K562 (cell line): Measurements from ENCODE around the gene DNMBP. TPM values are rescaled to one million over a fixed set of nuclear protein-coding genes. Genes with fewer than 3 reads are reported as not detected.

Source experiments
- ATAC-seq: fragments of 200-7000 bp; cut with Tn5 transposase; 3 replicates; pipeline ENCODE4 v1.9.1; 2020; ENCODE audit warnings: moderate library complexity
- BruUV-seq: library from RNA; stranded (reverse); fragments of 400-500 nt; replicated peaks from 2 replicates; lab custom pipeline; 2021; lab: Mats Ljungman, UMichigan
- CTCF ChIA-PET: fragments of 300-600 bp; formaldehyde crosslinking; extraction: SDS; loops from one replicate; lab custom pipeline; 2021; ENCODE audit warnings: low intra/inter-chr PET ratio; lab: Yijun Ruan, JAX
- POLR2A ChIA-PET: fragments of 300-600, 350-650 bp; sonication (Branson Sonifier 250); formaldehyde crosslinking; extraction: SDS; loops from one replicate; lab custom pipeline; 2021; ENCODE audit warnings: antibody characterized with exemption, inconsistent platforms; lab: Yijun Ruan, JAX
- DNase-seq, 4 experiments: peaks; one replicate each; pipeline versions ENCODE4 v3.0.0 to v3.0.0-alpha.2; 2011 to 2018; ENCODE audit warnings: low spot score in 3 of 4, mixed read lengths in 3 of 4; ENCODE audit errors: extremely low read depth in 1 of 4
- FAIRE-seq: peaks from 2 replicates; lab custom pipeline; 2011; peaks lifted over from hg19 to GRCh38; lab: Jason Lieb, UNC
- H2AFZ ChIP-seq: 2 replicates; pipeline ENCODE4 v1.6.0; 2011; ENCODE audit warnings: low read depth, low read length, control low read depth, inconsistent platforms
- H3K27ac ChIP-seq: fragments of 200-600 bp; 3 replicates; pipeline ENCODE4 v1.8.0; 2011; ENCODE audit warnings: low read depth, mild to moderate bottlenecking, control low read depth, inconsistent platforms, low read length, moderate library complexity, mixed read lengths; ENCODE audit errors: extremely low read depth
- H3K27me3 ChIP-seq, 2 experiments: fragments of 300-600 bp in 1 of 2; 2 replicates in 1 of 2; 3 replicates in 1 of 2; pipeline versions ENCODE4 v1.6.0 to v1.8.0; 2011; ENCODE audit warnings: inconsistent platforms in 2 of 2, low read length in 2 of 2, mild to moderate bottlenecking in 1 of 2, mixed read lengths in 1 of 2, moderate library complexity in 1 of 2; ENCODE audit not compliant: control insufficient read depth in 2 of 2, insufficient read depth in 2 of 2
- H3K36me3 ChIP-seq: fragments of 300-600 bp; 3 replicates; pipeline ENCODE4 v1.8.0; 2011; ENCODE audit warnings: mild to moderate bottlenecking, low read length, inconsistent platforms; ENCODE audit not compliant: control insufficient read depth, insufficient read depth
- H3K4me1 ChIP-seq, 2 experiments: fragments of 200-600 bp in 1 of 2; replicated peaks in 1 of 2; 2 replicates in 1 of 2; 3 replicates in 1 of 2; pipeline versions ENCODE4 v1.5.1 to v1.8.0; 2011; ENCODE audit warnings: inconsistent platforms in 2 of 2, low read length in 2 of 2, mild to moderate bottlenecking in 1 of 2, mixed read lengths in 1 of 2, moderate library complexity in 1 of 2; ENCODE audit not compliant: control insufficient read depth in 2 of 2, insufficient read depth in 2 of 2
- H3K4me2 ChIP-seq: 2 replicates; pipeline ENCODE4 v1.6.1; 2011; ENCODE audit warnings: low read length, control low read depth, inconsistent platforms, mixed read lengths; ENCODE audit not compliant: insufficient read depth
- H3K4me3 ChIP-seq: fragments of 200-600 bp; sonication (generic), shearing (Covaris generic); 2 replicates; pipeline ENCODE4 v1.5.1; 2016; ENCODE audit warnings: control low read depth, inconsistent platforms
- H3K79me2 ChIP-seq: fragments of 200-600 bp; 3 replicates; pipeline ENCODE4 v1.8.0; 2011; ENCODE audit warnings: low read length, inconsistent platforms; ENCODE audit not compliant: control insufficient read depth, insufficient read depth
- H3K9ac ChIP-seq, 2 experiments: 2 replicates each; pipeline versions ENCODE4 v1.6.0 to v1.6.1; 2011; ENCODE audit warnings: low read depth in 2 of 2, low read length in 2 of 2, control low read depth in 1 of 2, inconsistent platforms in 1 of 2, mild to moderate bottlenecking in 1 of 2, mixed read lengths in 1 of 2; ENCODE audit not compliant: insufficient read depth in 1 of 2
- H3K9me1 ChIP-seq: one replicate; pipeline ENCODE4 v1.6.0; 2011; ENCODE audit warnings: inconsistent platforms, mild to moderate bottlenecking, low read length, moderate library complexity; ENCODE audit not compliant: control insufficient read depth, insufficient read depth
- H3K9me3 ChIP-seq: replicated peaks from 2 replicates; pipeline ENCODE4 v1.5.1; 2011; ENCODE audit warnings: low read depth, low read length, inconsistent platforms; ENCODE audit not compliant: control insufficient read depth, insufficient read depth
- H4K20me1 ChIP-seq: replicated peaks from 2 replicates; pipeline ENCODE4 v1.6.1; 2011; ENCODE audit warnings: low read length, inconsistent platforms, mixed read lengths; ENCODE audit not compliant: control insufficient read depth, insufficient read depth
- ELF4 ChIP-seq: fragments of 450-650 bp; formaldehyde crosslinking; IDR thresholded peaks from 2 replicates; pipeline ENCODE4 v1.4.0; 2022; ENCODE audit warnings: missing genetic modification characterization
- HEY1 ChIP-seq: fragments of 250-450 bp; sonication (Bioruptor Pico); IDR thresholded peaks from 2 replicates; pipeline ENCODE4 v1.5.0; 2020; ENCODE audit warnings: mild to moderate bottlenecking, moderate library complexity, borderline replicate concordance
- L3MBTL2 ChIP-seq: fragments of 450-650 bp; IDR thresholded peaks from 2 replicates; pipeline ENCODE4 v1.6.1; 2016; ENCODE audit warnings: mild to moderate bottlenecking, moderate library complexity
- NBN ChIP-seq: fragments of 450-650 bp; IDR thresholded peaks from 2 replicates; pipeline ENCODE4 v1.6.1; 2016; ENCODE audit warnings: low read depth, mild to moderate bottlenecking
- ZBTB1 ChIP-seq: sonication (generic); formaldehyde crosslinking; IDR thresholded peaks from 2 replicates; pipeline ENCODE4 v1.8.1; 2023; ENCODE audit warnings: missing genetic modification reagents, low read depth, mild to moderate bottlenecking, borderline replicate concordance
- ZNF408 ChIP-seq: fragments of 250-450 bp; sonication (Bioruptor Pico); IDR thresholded peaks from 2 replicates; pipeline ENCODE4 v1.4.0; 2020; ENCODE audit warnings: low read depth, mild to moderate bottlenecking, moderate library complexity
- ZNF696 ChIP-seq: fragments of 250-450 bp; sonication (Bioruptor Pico); conservative IDR thresholded peaks from 2 replicates; pipeline ENCODE4 v1.4.0; 2020; ENCODE audit warnings: mild to moderate bottlenecking, moderate library complexity
- WGBS: fragments of 100-300 bp; shearing (Covaris generic); methylation state at CpG from one replicate; pipeline ENCODE4 v1.1.6; 2016; ENCODE audit warnings: low coverage, mixed read lengths; ENCODE audit not compliant: insufficient coverage; ENCODE audit errors: missing lambda C conversion rate; 5-methylcytosine and 5-hydroxymethylcytosine counted together
- in situ Hi-C: fragments of 300-500 bp; cut with MboI; formaldehyde crosslinking; loops from 4 replicates; pipeline ENCODE4 v1.15.0; 2018; ENCODE audit warnings: inconsistent platforms, mixed read lengths
- intact Hi-C: fragments of 100-400 bp; cut with micrococcal nuclease; formaldehyde crosslinking; loops from 2 replicates; pipeline ENCODE4 v1.14.2; 2022
- polyA plus RNA-seq, 8 experiments: library from polyadenylated mRNA; depleted of rRNA in 4 of 8; stranded (reverse) in 5 of 8; unstranded in 3 of 8; fragments of >200 nt; fragmentation: Nextera tagmentation in 2 of 8; fragmentation: Illumina TruSeq in 1 of 8; extraction: Ambion mirVana in 2 of 8; extraction: Trizol in 1 of 8; gene quantifications; 2 replicates each; pipeline versions ENCODE4 v1.2.1 to v1.2.3, GENCODE V29; 2011 to 2014; ENCODE audit warnings: inconsistent platforms in 1 of 8, missing spikeins in 1 of 8
- total RNA-seq, 7 experiments: library from RNA; depleted of rRNA in 6 of 7; stranded (reverse); fragments of >200 nt in 6 of 7; fragmentation: Illumina TruSeq in 2 of 7; extraction: Trizol in 2 of 7; gene quantifications; 2 replicates each; pipeline versions ENCODE4 v1.2.1 to v1.2.3, GENCODE V29; 2011 to 2021; ENCODE audit warnings: low replicate concordance in 1 of 7
- TF ChIP-seq, protein P1 (sequence below), 2 experiments: fragments of 450-650 bp in 1 of 2; sonication (generic) in 1 of 2; formaldehyde crosslinking; conservative IDR thresholded peaks; 2 replicates each; pipeline versions ENCODE4 v1.4.0 to v1.8.1; 2020 to 2022; ENCODE audit warnings: mild to moderate bottlenecking in 1 of 2, missing genetic modification reagents in 1 of 2
- TF ChIP-seq, protein P2 (sequence below): fragments of 250-450 bp; sonication (Bioruptor Pico); IDR thresholded peaks from 2 replicates; pipeline ENCODE4 v1.8.0; 2022; ENCODE audit warnings: inconsistent platforms, mild to moderate bottlenecking, moderate library complexity, borderline replicate concordance

Gene DNMBP
- total and polyA plus RNA-seq, 9 of the 15 experiments (the other 6 are each of a cell fraction or from before 2014, with no cell fraction given) = 0.83 to 3.7 (median 2.2) TPM

DNA sequence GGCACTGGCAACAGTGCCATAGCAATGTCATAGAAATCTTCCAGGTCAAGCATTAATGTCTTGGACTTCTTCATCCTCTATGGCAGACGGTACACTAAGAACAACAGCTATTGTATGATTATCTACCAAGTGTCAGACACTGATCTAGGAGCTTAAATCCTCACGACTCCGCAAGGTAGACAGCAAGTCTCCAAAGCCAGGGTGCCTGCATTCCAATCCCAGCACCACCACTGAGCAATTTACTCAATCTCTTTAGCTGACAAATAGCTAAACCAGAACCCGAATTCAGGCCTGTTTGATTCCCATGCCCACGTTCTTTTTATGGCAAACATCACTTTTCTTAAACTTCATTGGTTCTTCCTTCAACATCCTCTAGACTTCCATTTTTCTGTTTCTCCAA lies 31.8 kb downstream of the DNMBP start:
- Histone ChIP-seq H3K4me1 (peaks cover 0 to 3% of the 10 kb centered on the region in 2 experiments; a peak in 3 of 5 replicates), H3K4me3 (no peak overlapping the region), H3K9ac (no peak overlapping the region), H3K36me3 (no peaks in the 10 kb centered on the region), H3K27ac (no peak overlapping the region), H2AFZ (no peak overlapping the region), H4K20me1 (no peaks in the 10 kb centered on the region), H3K9me1 (no peaks in the 10 kb centered on the region), H3K79me2 (no peaks in the 10 kb centered on the region; the same call in 2 of the 3 replicates), H3K4me2 (no peak overlapping the region), H3K27me3 (no peaks in the 10 kb centered on the region), H3K9me3 (no peaks in the 10 kb centered on the region)
- ATAC-seq = no peak
- CTCF ChIA-PET = no interaction called here
- no peak for DNase-seq
- POLR2A ChIA-PET = no interaction called here
- in situ Hi-C loops (no loop called here), intact Hi-C loops (no loop called here)
- WGBS = 57% methylated on average over 5 of the region's 5 CpGs
- BruUV-seq = no TSS peak
- no peak for FAIRE-seq
- TF ChIP-seq HEY1 (CRISPR knock-in tag) = no peak
- TF ChIP-seq, protein P1, sequence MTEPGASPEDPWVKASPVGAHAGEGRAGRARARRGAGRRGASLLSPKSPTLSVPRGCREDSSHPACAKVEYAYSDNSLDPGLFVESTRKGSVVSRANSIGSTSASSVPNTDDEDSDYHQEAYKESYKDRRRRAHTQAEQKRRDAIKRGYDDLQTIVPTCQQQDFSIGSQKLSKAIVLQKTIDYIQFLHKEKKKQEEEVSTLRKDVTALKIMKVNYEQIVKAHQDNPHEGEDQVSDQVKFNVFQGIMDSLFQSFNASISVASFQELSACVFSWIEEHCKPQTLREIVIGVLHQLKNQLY (CRISPR knock-in tag; conservative IDR thresholded peaks at IDR 0.05) = no peak

DNA sequence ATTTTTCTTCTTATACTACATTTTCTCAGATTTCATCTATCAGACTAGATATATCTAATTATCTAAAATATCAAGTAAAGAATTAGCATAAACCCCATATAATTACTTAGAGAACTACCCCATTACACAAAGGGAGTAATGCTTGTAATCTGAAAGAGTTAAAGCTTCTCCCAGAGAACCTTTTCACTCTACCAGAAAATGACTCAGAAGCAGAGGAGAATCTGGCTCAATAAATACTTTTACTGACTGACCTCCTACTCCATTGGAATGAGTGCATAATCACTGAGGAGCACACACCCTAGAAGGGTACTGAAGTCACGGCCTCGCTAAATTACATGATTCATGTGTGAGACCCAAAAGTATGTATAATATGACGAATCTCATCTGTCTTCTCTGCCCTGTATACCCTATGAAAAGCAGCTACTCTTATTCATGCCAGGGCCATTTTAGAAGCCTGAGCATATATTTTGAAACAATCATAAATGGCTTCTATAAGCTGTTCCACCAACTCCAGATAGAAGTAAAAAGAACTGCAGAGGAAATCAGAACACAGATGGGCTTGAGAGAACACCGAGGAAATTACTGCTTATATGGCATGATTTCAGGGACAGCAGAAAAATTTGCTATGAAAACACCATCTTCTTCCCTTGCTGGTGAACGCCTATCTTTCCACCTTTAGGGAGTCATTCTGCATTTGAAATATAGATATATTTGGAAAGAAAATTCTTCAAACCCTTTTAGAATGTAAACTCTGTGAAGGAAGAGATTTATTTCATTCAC lies 32.7 kb downstream of the DNMBP start:
- H3K4me3 ChIP-seq = no peak overlapping the region
- H2AFZ ChIP-seq = no peak overlapping the region
- H3K9me1 ChIP-seq = no peaks in the 10 kb centered on the region
- ATAC-seq (no peak), DNase-seq (no peak), FAIRE-seq (no peak)
- intact Hi-C loops = no loop called here
- H4K20me1 ChIP-seq = no peaks in the 10 kb centered on the region
- no peaks in the 10 kb centered on the region for H3K9me3 ChIP-seq
- H3K79me2 ChIP-seq = no peaks in the 10 kb centered on the region; the same call in 2 of the 3 replicates
- H3K27me3 ChIP-seq = no peaks in the 10 kb centered on the region
- 50% methylated on average over 4 of the region's 5 CpGs for WGBS
- ChIA-PET POLR2A (interaction anchor here (1.2 kb wide), 1 partner anchor 17 kb away, joined by 3 read pairs; no protein-coding TSS in a partner anchor), CTCF (no interaction called here)
- H3K27ac ChIP-seq = no peak overlapping the region
- peaks cover 0 to 2% of the 10 kb centered on the region in 2 experiments; a peak in 2 of 5 replicates for H3K4me1 ChIP-seq
- H3K9ac ChIP-seq = no peak overlapping the region
- no TSS peak for BruUV-seq
- H3K4me2 ChIP-seq = no peak overlapping the region
- no peaks in the 10 kb centered on the region for H3K36me3 ChIP-seq
- in situ Hi-C loops = no loop called here
- no peak for TF ChIP-seq ELF4 (CRISPR knock-in tag)
- TF ChIP-seq ZNF408 (CRISPR knock-in tag) = no peak
- TF ChIP-seq L3MBTL2 = no peak
- no peak for TF ChIP-seq NBN
- no peak for TF ChIP-seq ZNF696 (CRISPR knock-in tag)
- TF ChIP-seq, protein P2, sequence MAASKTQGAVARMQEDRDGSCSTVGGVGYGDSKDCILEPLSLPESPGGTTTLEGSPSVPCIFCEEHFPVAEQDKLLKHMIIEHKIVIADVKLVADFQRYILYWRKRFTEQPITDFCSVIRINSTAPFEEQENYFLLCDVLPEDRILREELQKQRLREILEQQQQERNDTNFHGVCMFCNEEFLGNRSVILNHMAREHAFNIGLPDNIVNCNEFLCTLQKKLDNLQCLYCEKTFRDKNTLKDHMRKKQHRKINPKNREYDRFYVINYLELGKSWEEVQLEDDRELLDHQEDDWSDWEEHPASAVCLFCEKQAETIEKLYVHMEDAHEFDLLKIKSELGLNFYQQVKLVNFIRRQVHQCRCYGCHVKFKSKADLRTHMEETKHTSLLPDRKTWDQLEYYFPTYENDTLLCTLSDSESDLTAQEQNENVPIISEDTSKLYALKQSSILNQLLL (CRISPR knock-in tag) = no peak
- no peak for TF ChIP-seq ZBTB1
